ENCODE data around the gene HDLBP. TPM values are rescaled to one million over a fixed set of nuclear protein-coding genes. Genes with fewer than 3 reads are reported as not detected.
"Not testable (repeated sequence)": the region's sequence is repeated elsewhere in the genome, so short reads cannot be mapped to it uniquely, and the experiment has no call there.

HDLBP gene
- total and polyA plus RNA-seq, 3 donors from 2014 or later, result 600 to 790 (median 648) TPM

GRCh38 chr2:241279413-241279812, 36.1 kb downstream of the HDLBP start:
- Histone ChIP-seq H3K36me3 (ENCODE audit: low read depth, missing control alignments) (no peaks in the 10 kb centered on the region), H3K4me3 (no peak overlapping the region), H3K9me3 (no peaks in the 10 kb centered on the region), H3K27me3 (no peaks in the 10 kb centered on the region), H3K27ac (no peak overlapping the region), H3K4me1 (no peaks in the 10 kb centered on the region)
- TF ChIP-seq, protein P1, sequence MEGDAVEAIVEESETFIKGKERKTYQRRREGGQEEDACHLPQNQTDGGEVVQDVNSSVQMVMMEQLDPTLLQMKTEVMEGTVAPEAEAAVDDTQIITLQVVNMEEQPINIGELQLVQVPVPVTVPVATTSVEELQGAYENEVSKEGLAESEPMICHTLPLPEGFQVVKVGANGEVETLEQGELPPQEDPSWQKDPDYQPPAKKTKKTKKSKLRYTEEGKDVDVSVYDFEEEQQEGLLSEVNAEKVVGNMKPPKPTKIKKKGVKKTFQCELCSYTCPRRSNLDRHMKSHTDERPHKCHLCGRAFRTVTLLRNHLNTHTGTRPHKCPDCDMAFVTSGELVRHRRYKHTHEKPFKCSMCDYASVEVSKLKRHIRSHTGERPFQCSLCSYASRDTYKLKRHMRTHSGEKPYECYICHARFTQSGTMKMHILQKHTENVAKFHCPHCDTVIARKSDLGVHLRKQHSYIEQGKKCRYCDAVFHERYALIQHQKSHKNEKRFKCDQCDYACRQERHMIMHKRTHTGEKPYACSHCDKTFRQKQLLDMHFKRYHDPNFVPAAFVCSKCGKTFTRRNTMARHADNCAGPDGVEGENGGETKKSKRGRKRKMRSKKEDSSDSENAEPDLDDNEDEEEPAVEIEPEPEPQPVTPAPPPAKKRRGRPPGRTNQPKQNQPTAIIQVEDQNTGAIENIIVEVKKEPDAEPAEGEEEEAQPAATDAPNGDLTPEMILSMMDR (IDR thresholded peaks at IDR 0.05), result no peak
- no peak for TF ChIP-seq POLR2A (IDR thresholded peaks at IDR 0.05)
- DNase-seq, result no peak
- intact Hi-C loops (cut with DNase I; ENCODE audit: low total_unique reads), result no loop called here
- WGBS, 2 donors, result 73 to 78% methylated on average over 8 of the region's 8 CpGs

- H3K4me3 ChIP-seq; H3K4me1 ChIP-seq; H3K27me3 ChIP-seq; DNase-seq; intact Hi-C loops (cut with DNase I; ENCODE audit: low total_unique reads); H3K9me3 ChIP-seq; H3K27ac ChIP-seq; H3K36me3 ChIP-seq (ENCODE audit: low read depth, missing control alignments): not testable (repeated sequence)
- 96 to 98% methylated on average over 7 of the region's 7 CpGs for WGBS, 2 donors
Measured at GRCh38 chr2:241278306-241278705, 37.2 kb downstream of the HDLBP start.

- no peak for DNase-seq
- no peak overlapping the region for H3K27ac ChIP-seq
- no peak overlapping the region for H3K4me3 ChIP-seq
- peaks cover 10% of the 10 kb centered on the region for H3K4me1 ChIP-seq
- H3K27me3 ChIP-seq, result no peaks in the 10 kb centered on the region
- H3K9me3 ChIP-seq, result no peaks in the 10 kb centered on the region
- H3K36me3 ChIP-seq (ENCODE audit: low read depth, missing control alignments), result no peaks in the 10 kb centered on the region
- TF ChIP-seq, protein P1 (IDR thresholded peaks at IDR 0.05), result no peak
- TF ChIP-seq POLR2A (IDR thresholded peaks at IDR 0.05), result no peak
- 97 to 100% methylated on average over 1 of the region's 1 CpG for WGBS, 2 donors
- intact Hi-C loops (cut with DNase I; ENCODE audit: low total_unique reads), result no loop called here
Measured at GRCh38 chr2:241275910-241276309, 39.6 kb downstream of the HDLBP start.

- 92 to 95% methylated on average over 1 of the region's 1 CpG for WGBS, 2 donors
- intact Hi-C loops (cut with DNase I; ENCODE audit: low total_unique reads), result no loop called here
- Histone ChIP-seq H3K4me3 (no peak overlapping the region), H3K27ac (no peak overlapping the region), H3K4me1 (peaks cover 10% of the 10 kb centered on the region), H3K9me3 (no peaks in the 10 kb centered on the region), H3K27me3 (no peaks in the 10 kb centered on the region), H3K36me3 (ENCODE audit: low read depth, missing control alignments) (no peaks in the 10 kb centered on the region)
- DNase-seq, result no peak
- no peak for TF ChIP-seq POLR2A (IDR thresholded peaks at IDR 0.05)
- TF ChIP-seq, protein P1 (IDR thresholded peaks at IDR 0.05), result no peak
Measured at GRCh38 chr2:241275504-241275903, 40.0 kb downstream of the HDLBP start.

DNA sequence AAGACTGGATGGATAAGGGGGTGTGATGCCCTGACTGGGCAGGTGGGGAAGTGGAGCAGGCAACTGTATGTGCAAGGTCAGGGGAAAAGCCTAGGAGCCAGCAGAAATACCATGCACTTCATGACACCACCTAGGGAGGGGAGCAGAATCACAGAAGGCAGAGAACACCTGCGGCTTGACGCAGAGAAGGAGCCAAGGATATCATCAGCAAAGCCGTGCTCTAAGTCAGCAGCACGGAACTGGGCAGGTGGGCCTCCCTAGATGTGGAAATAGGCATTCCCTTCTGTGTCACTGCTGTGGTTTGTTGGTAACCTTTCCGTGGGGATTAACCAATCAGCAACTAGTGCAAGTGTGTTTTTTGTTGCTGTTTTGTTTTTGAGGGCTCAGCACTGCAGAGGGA, 41.3 kb downstream of the HDLBP start:
- Histone ChIP-seq H3K36me3 (ENCODE audit: low read depth, missing control alignments) (no peaks in the 10 kb centered on the region), H3K4me3 (no peak overlapping the region), H3K27me3 (no peaks in the 10 kb centered on the region), H3K4me1 (peaks cover 10% of the 10 kb centered on the region), H3K9me3 (no peaks in the 10 kb centered on the region), H3K27ac (no peak overlapping the region)
- TF ChIP-seq POLR2A (IDR thresholded peaks at IDR 0.05), result no peak
- TF ChIP-seq, protein P1 (IDR thresholded peaks at IDR 0.05), result no peak
- intact Hi-C loops (cut with DNase I; ENCODE audit: low total_unique reads), result no loop called here
- no peak for DNase-seq
- WGBS, 2 donors, result 85 to 93% methylated on average over 5 of the region's 5 CpGs

All from testis (tissue), 3 donors.